ENCODE data around the gene TEAD1. TPM values are rescaled to one million over a fixed set of nuclear protein-coding genes. Genes with fewer than 3 reads are reported as not detected.

The TEAD1 gene
- total RNA-seq, 2 donors from 2014 or later: 47.9 to 87.0 TPM

- no peak for DNase-seq (ENCODE audit: low spot score)
- Histone ChIP-seq H3K27ac (no peak overlapping the region), H3K27me3 (replicated peaks; ENCODE audit: insufficient read depth) (no peaks in the 10 kb centered on the region), H3K4me1 (replicated peaks) (no peaks in the 10 kb centered on the region), H3K4me3 (no peak overlapping the region), H3K36me3 (no peaks in the 10 kb centered on the region), H3K9me3 (no peaks in the 10 kb centered on the region)
- TF ChIP-seq POLR2A (IDR thresholded peaks at IDR 0.05) (no peak), POLR2AphosphoS5 (IDR thresholded peaks at IDR 0.05) (no peak)
- TF ChIP-seq, protein P1, sequence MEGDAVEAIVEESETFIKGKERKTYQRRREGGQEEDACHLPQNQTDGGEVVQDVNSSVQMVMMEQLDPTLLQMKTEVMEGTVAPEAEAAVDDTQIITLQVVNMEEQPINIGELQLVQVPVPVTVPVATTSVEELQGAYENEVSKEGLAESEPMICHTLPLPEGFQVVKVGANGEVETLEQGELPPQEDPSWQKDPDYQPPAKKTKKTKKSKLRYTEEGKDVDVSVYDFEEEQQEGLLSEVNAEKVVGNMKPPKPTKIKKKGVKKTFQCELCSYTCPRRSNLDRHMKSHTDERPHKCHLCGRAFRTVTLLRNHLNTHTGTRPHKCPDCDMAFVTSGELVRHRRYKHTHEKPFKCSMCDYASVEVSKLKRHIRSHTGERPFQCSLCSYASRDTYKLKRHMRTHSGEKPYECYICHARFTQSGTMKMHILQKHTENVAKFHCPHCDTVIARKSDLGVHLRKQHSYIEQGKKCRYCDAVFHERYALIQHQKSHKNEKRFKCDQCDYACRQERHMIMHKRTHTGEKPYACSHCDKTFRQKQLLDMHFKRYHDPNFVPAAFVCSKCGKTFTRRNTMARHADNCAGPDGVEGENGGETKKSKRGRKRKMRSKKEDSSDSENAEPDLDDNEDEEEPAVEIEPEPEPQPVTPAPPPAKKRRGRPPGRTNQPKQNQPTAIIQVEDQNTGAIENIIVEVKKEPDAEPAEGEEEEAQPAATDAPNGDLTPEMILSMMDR (IDR thresholded peaks at IDR 0.05): no peak
- intact Hi-C loops (cut with DNase I): no loop called here
- WGBS: 95% methylated on average over 4 of the region's 4 CpGs
These were observed 60.4 kb downstream of the TEAD1 start for GRCh38 chr11:12734625-12735024.

DNA sequence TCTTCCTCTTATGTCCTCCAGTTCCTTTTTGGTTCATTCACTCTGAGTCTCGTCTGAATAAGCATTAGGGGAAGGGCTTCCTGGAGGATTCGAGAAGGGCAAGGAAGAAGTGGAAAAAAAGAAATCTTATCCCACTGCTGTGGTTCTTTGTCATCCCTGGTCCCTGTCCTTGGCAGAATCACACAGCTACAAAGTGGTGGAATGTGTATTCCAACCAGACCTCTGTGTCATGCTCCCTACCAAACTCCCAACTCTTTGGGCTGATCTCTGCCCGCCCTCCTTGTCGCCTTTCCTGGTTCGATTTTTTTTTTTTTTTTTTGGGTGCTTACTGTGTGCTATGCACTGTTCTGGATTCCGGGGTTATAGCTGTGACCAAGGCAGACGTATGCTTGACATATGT lies 61.0 kb downstream of the TEAD1 start:
- Histone ChIP-seq H3K27me3 (replicated peaks; ENCODE audit: insufficient read depth) (no peaks in the 10 kb centered on the region), H3K4me3 (no peak overlapping the region), H3K4me1 (replicated peaks) (no peaks in the 10 kb centered on the region), H3K9me3 (no peaks in the 10 kb centered on the region), H3K27ac (no peak overlapping the region), H3K36me3 (no peaks in the 10 kb centered on the region)
- TF ChIP-seq, protein P1 (IDR thresholded peaks at IDR 0.05): no peak
- TF ChIP-seq POLR2AphosphoS5 (IDR thresholded peaks at IDR 0.05) (no peak), POLR2A (IDR thresholded peaks at IDR 0.05) (no peak)
- intact Hi-C loops (cut with DNase I): no loop called here
- WGBS: 90% methylated on average over 7 of the region's 7 CpGs
- no peak for DNase-seq (ENCODE audit: low spot score)

DNA sequence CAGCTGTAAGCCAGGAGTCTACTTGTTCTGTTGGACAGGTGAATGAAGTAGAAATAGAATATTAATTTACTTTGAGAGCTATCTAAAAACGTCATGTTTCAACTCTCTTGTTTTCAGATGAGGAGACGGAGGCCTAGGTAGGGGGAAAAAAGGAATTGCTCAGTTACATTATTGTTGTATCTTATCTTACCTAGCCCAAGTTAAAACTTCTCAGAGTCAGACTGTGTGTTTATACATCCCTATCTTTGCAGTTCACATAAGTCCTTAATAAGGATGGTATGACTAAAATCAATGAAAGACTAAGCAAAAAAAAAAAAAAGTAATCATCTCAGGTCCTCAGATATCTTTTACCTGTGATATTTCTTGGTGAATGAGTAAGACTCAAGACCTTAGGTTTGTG lies 62.8 kb downstream of the TEAD1 start:
- intact Hi-C loops (cut with DNase I): no loop called here
- H3K27ac ChIP-seq: no peak overlapping the region
- H3K9me3 ChIP-seq: no peaks in the 10 kb centered on the region
- H3K36me3 ChIP-seq: no peaks in the 10 kb centered on the region
- no peaks in the 10 kb centered on the region for H3K27me3 ChIP-seq (replicated peaks; ENCODE audit: insufficient read depth)
- H3K4me3 ChIP-seq: no peak overlapping the region
- TF ChIP-seq, protein P1 (IDR thresholded peaks at IDR 0.05): no peak
- TF ChIP-seq POLR2AphosphoS5 (IDR thresholded peaks at IDR 0.05): no peak
- no peak for TF ChIP-seq POLR2A (IDR thresholded peaks at IDR 0.05)
- H3K4me1 ChIP-seq (replicated peaks): no peaks in the 10 kb centered on the region
- DNase-seq (ENCODE audit: low spot score): no peak
- WGBS: 60% methylated on average over 2 of the region's 2 CpGs

- TF ChIP-seq POLR2A (IDR thresholded peaks at IDR 0.05): no peak
- TF ChIP-seq POLR2AphosphoS5 (IDR thresholded peaks at IDR 0.05): no peak
- Histone ChIP-seq H3K27me3 (replicated peaks; ENCODE audit: insufficient read depth) (no peaks in the 10 kb centered on the region), H3K36me3 (no peaks in the 10 kb centered on the region), H3K4me3 (no peak overlapping the region), H3K4me1 (replicated peaks) (no peaks in the 10 kb centered on the region), H3K27ac (no peak overlapping the region), H3K9me3 (no peaks in the 10 kb centered on the region)
- no peak for DNase-seq (ENCODE audit: low spot score)
- intact Hi-C loops (cut with DNase I): no loop called here
- 44% methylated on average over 1 of the region's 1 CpG for WGBS
These were observed 67.5 kb downstream of the TEAD1 start for GRCh38 chr11:12741671-12742216.

DNA sequence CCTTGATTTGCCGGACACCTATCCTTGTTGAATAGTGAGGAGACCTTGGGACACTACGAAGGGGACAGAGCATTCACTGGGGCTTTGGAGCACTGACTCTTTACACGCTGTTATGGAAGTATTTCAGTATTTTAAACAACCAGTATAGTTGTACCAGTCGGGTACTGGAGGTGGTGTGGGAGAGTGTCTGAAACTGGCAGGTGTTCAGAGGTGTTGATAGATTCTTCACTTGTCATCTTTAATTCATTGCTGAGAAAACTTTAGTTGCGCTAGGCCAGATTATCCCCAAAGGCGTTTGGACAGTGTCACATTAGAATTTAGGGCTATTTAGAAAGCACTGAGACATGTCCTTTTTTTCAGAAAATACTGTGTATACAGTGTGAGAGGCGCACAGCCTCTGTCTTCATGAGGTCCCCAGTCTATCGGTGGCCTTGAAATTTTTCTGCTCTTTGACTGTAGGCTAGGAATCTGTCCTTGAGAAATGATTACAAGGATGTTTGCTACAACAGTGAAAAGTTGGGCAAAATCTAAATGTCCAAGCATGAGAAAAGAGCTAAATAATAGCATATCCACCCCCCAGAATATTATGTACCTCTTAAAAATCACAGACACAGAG lies 69.7 kb downstream of the TEAD1 start:
- Histone ChIP-seq H3K4me3 (no peak overlapping the region), H3K27me3 (replicated peaks; ENCODE audit: insufficient read depth) (no peaks in the 10 kb centered on the region), H3K4me1 (replicated peaks) (no peaks in the 10 kb centered on the region), H3K27ac (no peak overlapping the region), H3K36me3 (no peaks in the 10 kb centered on the region), H3K9me3 (no peaks in the 10 kb centered on the region)
- WGBS: 82% methylated on average over 8 of the region's 8 CpGs
- TF ChIP-seq POLR2A (IDR thresholded peaks at IDR 0.05) (no peak), POLR2AphosphoS5 (IDR thresholded peaks at IDR 0.05) (no peak)
- TF ChIP-seq, protein P1 (IDR thresholded peaks at IDR 0.05): no peak
- intact Hi-C loops (cut with DNase I): no loop called here
- DNase-seq (ENCODE audit: low spot score): no peak
